ENCODE measurements around the gene RPL28. TPM values are rescaled to one million over a fixed set of nuclear protein-coding genes. Genes with fewer than 3 reads are reported as not detected.
A peak's percentile ranks its signal among the peaks of the same experiment; 100 is the strongest.

RPL28 gene
- total and polyA plus RNA-seq, 2 of the 13 experiments (the other 11 are each of a cell fraction or from before 2014, with no cell fraction given): 105 to 420 TPM

DNA sequence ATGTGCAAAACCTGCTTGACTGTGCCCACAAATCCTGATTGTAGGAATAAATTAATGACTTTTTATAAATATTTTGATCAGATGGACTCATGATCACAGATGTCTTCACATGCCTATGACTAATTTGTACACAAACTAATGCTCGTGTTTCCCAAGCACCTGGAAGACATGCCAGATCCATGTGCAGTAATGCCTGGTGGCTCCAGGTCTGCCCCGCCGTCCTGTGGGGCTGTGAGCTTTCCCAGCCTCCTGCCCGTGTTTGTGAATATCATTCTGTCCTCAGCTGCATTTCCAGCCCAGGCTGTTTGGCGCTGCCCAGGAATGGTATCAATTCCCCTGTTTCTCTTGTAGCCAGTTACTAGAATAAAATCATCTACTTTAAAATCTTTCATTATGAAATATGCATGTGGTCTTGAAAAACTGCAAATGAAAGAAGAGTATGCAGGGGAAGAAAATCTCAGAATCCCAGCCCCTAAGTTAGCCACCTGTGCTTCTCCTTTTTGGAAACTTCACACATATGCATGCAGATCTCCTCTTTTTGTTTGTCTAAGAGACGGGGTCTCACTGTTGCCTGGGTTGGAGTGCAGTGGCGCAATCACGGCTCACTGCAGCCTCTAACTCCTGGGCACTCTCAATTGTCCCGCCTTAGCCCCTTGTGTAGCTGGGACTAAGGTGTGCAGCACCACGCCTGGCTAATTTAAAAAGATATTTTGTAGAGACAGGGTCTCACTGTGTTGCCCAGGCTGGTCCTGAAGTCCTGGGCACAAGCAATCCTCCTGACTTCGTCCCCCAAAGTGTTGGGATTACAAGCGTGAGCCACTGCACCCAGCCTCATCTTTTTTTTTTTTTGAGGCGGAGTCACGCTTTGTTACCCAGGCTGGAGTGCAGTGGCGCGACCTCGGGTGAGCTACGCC lies 6.2 kb downstream of the RPL28 start:
- H4K20me1 ChIP-seq (ENCODE audit: insufficient read depth, low read length): peaks cover 36% of the 10 kb centered on the region
- FAIRE-seq: no peak
- in situ Hi-C loops (cut with HindIII; ENCODE audit: extremely low pct_ligation_motif_present, low pct_unique_long_range_greater_than_20kb): no loop called here
- TF ChIP-seq SRY (CRISPR knock-in tag; IDR thresholded peaks at IDR 0.05): no peak
- TF ChIP-seq ZNF367 (CRISPR knock-in tag; IDR thresholded peaks at IDR 0.05; ENCODE audit: borderline replicate concordance): no peak
- TF ChIP-seq TCF7L2 (IDR thresholded peaks at IDR 0.05; ENCODE audit: low read depth, low read length): no peak
- no peak for TF ChIP-seq KLF12 (CRISPR knock-in tag; IDR thresholded peaks at IDR 0.05; ENCODE audit: borderline replicate concordance)
- no peak for TF ChIP-seq NFYC (CRISPR knock-in tag; IDR thresholded peaks at IDR 0.05)
- TF ChIP-seq, protein P1, sequence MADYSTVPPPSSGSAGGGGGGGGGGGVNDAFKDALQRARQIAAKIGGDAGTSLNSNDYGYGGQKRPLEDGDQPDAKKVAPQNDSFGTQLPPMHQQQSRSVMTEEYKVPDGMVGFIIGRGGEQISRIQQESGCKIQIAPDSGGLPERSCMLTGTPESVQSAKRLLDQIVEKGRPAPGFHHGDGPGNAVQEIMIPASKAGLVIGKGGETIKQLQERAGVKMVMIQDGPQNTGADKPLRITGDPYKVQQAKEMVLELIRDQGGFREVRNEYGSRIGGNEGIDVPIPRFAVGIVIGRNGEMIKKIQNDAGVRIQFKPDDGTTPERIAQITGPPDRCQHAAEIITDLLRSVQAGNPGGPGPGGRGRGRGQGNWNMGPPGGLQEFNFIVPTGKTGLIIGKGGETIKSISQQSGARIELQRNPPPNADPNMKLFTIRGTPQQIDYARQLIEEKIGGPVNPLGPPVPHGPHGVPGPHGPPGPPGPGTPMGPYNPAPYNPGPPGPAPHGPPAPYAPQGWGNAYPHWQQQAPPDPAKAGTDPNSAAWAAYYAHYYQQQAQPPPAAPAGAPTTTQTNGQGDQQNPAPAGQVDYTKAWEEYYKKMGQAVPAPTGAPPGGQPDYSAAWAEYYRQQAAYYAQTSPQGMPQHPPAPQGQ (CRISPR knock-in tag; IDR thresholded peaks at IDR 0.05; ENCODE audit: borderline replicate concordance): no peak
- peak; percentile 31; the same call in 1 of the 2 replicates for TF ChIP-seq CEBPG (CRISPR knock-in tag; IDR thresholded peaks at IDR 0.05)
- TF ChIP-seq PHF21A (CRISPR knock-in tag; IDR thresholded peaks at IDR 0.05): no peak
- TF ChIP-seq, protein P2, sequence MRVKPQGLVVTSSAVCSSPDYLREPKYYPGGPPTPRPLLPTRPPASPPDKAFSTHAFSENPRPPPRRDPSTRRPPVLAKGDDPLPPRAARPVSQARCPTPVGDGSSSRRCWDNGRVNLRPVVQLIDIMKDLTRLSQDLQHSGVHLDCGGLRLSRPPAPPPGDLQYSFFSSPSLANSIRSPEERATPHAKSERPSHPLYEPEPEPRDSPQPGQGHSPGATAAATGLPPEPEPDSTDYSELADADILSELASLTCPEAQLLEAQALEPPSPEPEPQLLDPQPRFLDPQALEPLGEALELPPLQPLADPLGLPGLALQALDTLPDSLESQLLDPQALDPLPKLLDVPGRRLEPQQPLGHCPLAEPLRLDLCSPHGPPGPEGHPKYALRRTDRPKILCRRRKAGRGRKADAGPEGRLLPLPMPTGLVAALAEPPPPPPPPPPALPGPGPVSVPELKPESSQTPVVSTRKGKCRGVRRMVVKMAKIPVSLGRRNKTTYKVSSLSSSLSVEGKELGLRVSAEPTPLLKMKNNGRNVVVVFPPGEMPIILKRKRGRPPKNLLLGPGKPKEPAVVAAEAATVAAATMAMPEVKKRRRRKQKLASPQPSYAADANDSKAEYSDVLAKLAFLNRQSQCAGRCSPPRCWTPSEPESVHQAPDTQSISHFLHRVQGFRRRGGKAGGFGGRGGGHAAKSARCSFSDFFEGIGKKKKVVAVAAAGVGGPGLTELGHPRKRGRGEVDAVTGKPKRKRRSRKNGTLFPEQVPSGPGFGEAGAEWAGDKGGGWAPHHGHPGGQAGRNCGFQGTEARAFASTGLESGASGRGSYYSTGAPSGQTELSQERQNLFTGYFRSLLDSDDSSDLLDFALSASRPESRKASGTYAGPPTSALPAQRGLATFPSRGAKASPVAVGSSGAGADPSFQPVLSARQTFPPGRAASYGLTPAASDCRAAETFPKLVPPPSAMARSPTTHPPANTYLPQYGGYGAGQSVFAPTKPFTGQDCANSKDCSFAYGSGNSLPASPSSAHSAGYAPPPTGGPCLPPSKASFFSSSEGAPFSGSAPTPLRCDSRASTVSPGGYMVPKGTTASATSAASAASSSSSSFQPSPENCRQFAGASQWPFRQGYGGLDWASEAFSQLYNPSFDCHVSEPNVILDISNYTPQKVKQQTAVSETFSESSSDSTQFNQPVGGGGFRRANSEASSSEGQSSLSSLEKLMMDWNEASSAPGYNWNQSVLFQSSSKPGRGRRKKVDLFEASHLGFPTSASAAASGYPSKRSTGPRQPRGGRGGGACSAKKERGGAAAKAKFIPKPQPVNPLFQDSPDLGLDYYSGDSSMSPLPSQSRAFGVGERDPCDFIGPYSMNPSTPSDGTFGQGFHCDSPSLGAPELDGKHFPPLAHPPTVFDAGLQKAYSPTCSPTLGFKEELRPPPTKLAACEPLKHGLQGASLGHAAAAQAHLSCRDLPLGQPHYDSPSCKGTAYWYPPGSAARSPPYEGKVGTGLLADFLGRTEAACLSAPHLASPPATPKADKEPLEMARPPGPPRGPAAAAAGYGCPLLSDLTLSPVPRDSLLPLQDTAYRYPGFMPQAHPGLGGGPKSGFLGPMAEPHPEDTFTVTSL (CRISPR knock-in tag; IDR thresholded peaks at IDR 0.05; ENCODE audit: borderline replicate concordance): no peak
- no peak for TF ChIP-seq ZSCAN31 (CRISPR knock-in tag; IDR thresholded peaks at IDR 0.05; ENCODE audit: low read depth)
- no peak for TF ChIP-seq AKAP8 (CRISPR knock-in tag; IDR thresholded peaks at IDR 0.05)
- 0 out of 2 replicates have a peak, but pooled peaks have one; percentile 31 for TF ChIP-seq ZNF121 (CRISPR knock-in tag; IDR thresholded peaks at IDR 0.05)
- TF ChIP-seq, protein P3, sequence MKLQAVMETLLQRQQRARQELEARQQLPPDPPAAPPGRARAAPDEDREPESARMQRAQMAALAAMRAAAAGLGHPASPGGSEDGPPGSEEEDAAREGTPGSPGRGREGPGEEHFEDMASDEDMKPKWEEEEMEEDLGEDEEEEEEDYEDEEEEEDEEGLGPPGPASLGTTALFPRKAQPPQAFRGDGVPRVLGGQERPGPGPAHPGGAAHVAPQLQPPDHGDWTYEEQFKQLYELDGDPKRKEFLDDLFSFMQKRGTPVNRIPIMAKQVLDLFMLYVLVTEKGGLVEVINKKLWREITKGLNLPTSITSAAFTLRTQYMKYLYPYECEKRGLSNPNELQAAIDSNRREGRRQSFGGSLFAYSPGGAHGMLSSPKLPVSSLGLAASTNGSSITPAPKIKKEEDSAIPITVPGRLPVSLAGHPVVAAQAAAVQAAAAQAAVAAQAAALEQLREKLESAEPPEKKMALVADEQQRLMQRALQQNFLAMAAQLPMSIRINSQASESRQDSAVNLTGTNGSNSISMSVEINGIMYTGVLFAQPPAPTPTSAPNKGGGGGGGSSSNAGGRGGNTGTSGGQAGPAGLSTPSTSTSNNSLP (IDR thresholded peaks at IDR 0.05; ENCODE audit: low read depth, low read length): no peak

More for the DNA sequence above, 6.2 kb downstream of the RPL28 start:
- H2AFZ ChIP-seq (ENCODE audit: low read length): no peak overlapping the region
- peaks cover 16 to 31% of the 10 kb centered on the region in 2 experiments for H3K36me3 ChIP-seq (replicated peaks in 1 of 2; ENCODE audit: control insufficient read depth in 1 of 2, insufficient read depth in 2 of 2, low read length in 2 of 2)
- peaks cover 53% of the 10 kb centered on the region for H3K4me1 ChIP-seq (ENCODE audit: insufficient read depth, low read length)
- no peaks in the 10 kb centered on the region for H3K27me3 ChIP-seq (ENCODE audit: control insufficient read depth in 1 of 2, insufficient read depth in 2 of 2, low read length in 2 of 2)
- H3K4me2 ChIP-seq (ENCODE audit: low read depth, low read length): no peak overlapping the region
- no peaks in the 10 kb centered on the region for H3K9me3 ChIP-seq (ENCODE audit: low read length)
- DNase-seq (ENCODE audit: low spot score) (no peak), ATAC-seq (no peak)
- no TSS peak for BruUV-seq (replicated peaks)
- no peak overlapping the region for H3K9ac ChIP-seq (ENCODE audit: insufficient read depth, low read depth, low read length)
- WGBS (ENCODE audit: low lambda C conversion rate): 82% methylated on average over 18 of the region's 18 CpGs
- no peak overlapping the region for H3K4me3 ChIP-seq (replicated peaks in 1 of 3; ENCODE audit: insufficient read depth in 1 of 3, low read depth in 2 of 3, low read length in 3 of 3)
- H3K27ac ChIP-seq (ENCODE audit: extremely low read length, insufficient read depth, low read length): peak overlapping the region; percentile 22
- POLR2A ChIA-PET: interaction anchor here (1.3 to 9.7 kb wide), 2 partner anchors 15 to 53 kb away, joined by 3 to 62 read pairs; partner anchors contain the start of gene UBE2S
- CTCF ChIA-PET (ENCODE audit: low intra/inter-chr PET ratio, low total read pairs): no interaction called here
- peaks cover 15% of the 10 kb centered on the region for H3K79me2 ChIP-seq (ENCODE audit: insufficient read depth, low read length)
- intact Hi-C loops (cut with micrococcal nuclease; ENCODE audit: unreplicated experiment): no loop called here

Data from HepG2 (cell line).